Stomach (tissue), 4 donors: ENCODE data around the gene PRKN.

Source experiments
- CTCF ChIP-seq, 7 experiments: fragments of 450-650 bp in 4 of 7; fragments of 200-600 bp in 3 of 7; sonication (generic) in 3 of 7; IDR thresholded peaks; one replicate each; pipeline ENCODE4 v1.5.1; 2016 to 2019; ENCODE audit warnings: antibody characterized with exemption in 7 of 7, control low read depth in 2 of 7, mild to moderate bottlenecking in 1 of 7
- EP300 ChIP-seq: sonication (generic); formaldehyde crosslinking; IDR thresholded peaks from one replicate; pipeline ENCODE4 v1.6.1; 2017; ENCODE audit warnings: antibody characterized with exemption
- POLR2AphosphoS5 ChIP-seq, 3 donors: sonication (generic); formaldehyde crosslinking; IDR thresholded peaks; one replicate each; pipeline ENCODE4 v1.6.1; 2016; ENCODE audit warnings: antibody characterized with exemption in 3 of 3

GRCh38 chr6:161446949-161447348, 1280.6 kb downstream of the PRKN start:
- no peak for TF ChIP-seq CTCF (IDR thresholded peaks at IDR 0.05)
- TF ChIP-seq POLR2AphosphoS5 (IDR thresholded peaks at IDR 0.05): no peak
- TF ChIP-seq EP300: no peak
